Ascending aorta (tissue), 2 donors: ENCODE measurements around the gene PIEZO1. TPM values are rescaled to one million over a fixed set of nuclear protein-coding genes. Genes with fewer than 3 reads are reported as not detected.

Experiments used
- DNase-seq, 2 donors: peaks; one replicate each; pipeline ENCODE4 v3.0.0-alpha.2; 2019; ENCODE audit warnings: low spot score in 2 of 2
- H3K27ac ChIP-seq, 2 donors: fragments of 200-600 bp; sonication (generic); one replicate each; pipeline ENCODE4 v1.5.1; 2016 to 2017; ENCODE audit warnings: mild to moderate bottlenecking in 1 of 2
- H3K27me3 ChIP-seq: fragments of 200-600 bp; sonication (generic); one replicate; pipeline ENCODE4 v1.5.1; 2017
- H3K36me3 ChIP-seq, 2 donors: fragments of 200-600 bp; sonication (generic); one replicate each; pipeline ENCODE4 v1.5.1; 2016
- H3K4me1 ChIP-seq, 2 donors: fragments of 200-600 bp; sonication (generic); one replicate each; pipeline ENCODE4 v1.5.1; 2016 to 2017; ENCODE audit warnings: mild to moderate bottlenecking in 1 of 2
- H3K4me3 ChIP-seq, 2 donors: fragments of 200-600 bp; sonication (generic); one replicate each; pipeline ENCODE4 v1.5.1; 2016 to 2017; ENCODE audit warnings: mild to moderate bottlenecking in 1 of 2
- H3K9me3 ChIP-seq, 2 donors: fragments of 200-600 bp; sonication (generic); one replicate each; pipeline ENCODE4 v1.5.1; 2016
- CTCF ChIP-seq, 3 experiments: fragments of 200-600 bp in 2 of 3; fragments of 450-650 bp in 1 of 3; sonication (generic) in 2 of 3; IDR thresholded peaks; one replicate each; pipeline ENCODE4 v1.5.1; 2016 to 2019; ENCODE audit warnings: antibody characterized with exemption in 3 of 3, mild to moderate bottlenecking in 1 of 3, moderate library complexity in 1 of 3
- intact Hi-C: fragments of 100-400 bp; cut with DNase I; formaldehyde crosslinking; loops from one replicate; pipeline ENCODE4 v1.15.1; 2023
- total RNA-seq: library from RNA; depleted of rRNA; stranded (reverse); fragments of >200 nt; gene quantifications from one replicate; pipeline ENCODE4 v1.1.0, GENCODE V29; 2016

The PIEZO1 gene
- total RNA-seq, 1 donor from 2014 or later: 428 TPM

- Histone ChIP-seq H3K27ac (peak overlapping the region; percentile 18 to 31), H3K4me1 (peaks cover 9 to 24% of the 10 kb centered on the region in 2 donors), H3K36me3 (peaks cover 12 to 14% of the 10 kb centered on the region in 2 donors), H3K27me3 (no peaks in the 10 kb centered on the region), H3K4me3 (peak overlapping the region in 1 of 2 donors; percentile 6), H3K9me3 (no peaks in the 10 kb centered on the region)
- intact Hi-C loops: no loop called here
- no peak for DNase-seq
- TF ChIP-seq CTCF (IDR thresholded peaks at IDR 0.05): no peak
Measured at GRCh38 chr16:88703486-88704309, 81.3 kb downstream of the PIEZO1 start.

- peak overlapping the region; percentile 18 to 41 for H3K27ac ChIP-seq
- peaks cover 9 to 23% of the 10 kb centered on the region in 2 donors for H3K4me1 ChIP-seq
- H3K36me3 ChIP-seq: peaks cover 23 to 25% of the 10 kb centered on the region in 2 donors
- no peaks in the 10 kb centered on the region for H3K9me3 ChIP-seq
- H3K27me3 ChIP-seq: no peaks in the 10 kb centered on the region
- no peak for TF ChIP-seq CTCF (IDR thresholded peaks at IDR 0.05)
- peak overlapping the region in 1 of 2 donors; percentile 6 for H3K4me3 ChIP-seq
- intact Hi-C loops: no loop called here
- DNase-seq: no peak
Measured at GRCh38 chr16:88702371-88703210, 82.4 kb downstream of the PIEZO1 start.

GRCh38 chr16:88701581-88702370 lies 83.2 kb downstream of the PIEZO1 start:
- H3K9me3 ChIP-seq: no peaks in the 10 kb centered on the region
- DNase-seq: no peak
- peak overlapping the region in 1 of 2 donors; percentile 41 for H3K27ac ChIP-seq
- no peak for TF ChIP-seq CTCF (IDR thresholded peaks at IDR 0.05)
- peaks cover 31 to 33% of the 10 kb centered on the region in 2 donors for H3K36me3 ChIP-seq
- no peaks in the 10 kb centered on the region for H3K27me3 ChIP-seq
- peaks cover 9 to 15% of the 10 kb centered on the region in 2 donors for H3K4me1 ChIP-seq
- H3K4me3 ChIP-seq: peak overlapping the region in 1 of 2 donors; percentile 21
- intact Hi-C loops: no loop called here

DNA sequence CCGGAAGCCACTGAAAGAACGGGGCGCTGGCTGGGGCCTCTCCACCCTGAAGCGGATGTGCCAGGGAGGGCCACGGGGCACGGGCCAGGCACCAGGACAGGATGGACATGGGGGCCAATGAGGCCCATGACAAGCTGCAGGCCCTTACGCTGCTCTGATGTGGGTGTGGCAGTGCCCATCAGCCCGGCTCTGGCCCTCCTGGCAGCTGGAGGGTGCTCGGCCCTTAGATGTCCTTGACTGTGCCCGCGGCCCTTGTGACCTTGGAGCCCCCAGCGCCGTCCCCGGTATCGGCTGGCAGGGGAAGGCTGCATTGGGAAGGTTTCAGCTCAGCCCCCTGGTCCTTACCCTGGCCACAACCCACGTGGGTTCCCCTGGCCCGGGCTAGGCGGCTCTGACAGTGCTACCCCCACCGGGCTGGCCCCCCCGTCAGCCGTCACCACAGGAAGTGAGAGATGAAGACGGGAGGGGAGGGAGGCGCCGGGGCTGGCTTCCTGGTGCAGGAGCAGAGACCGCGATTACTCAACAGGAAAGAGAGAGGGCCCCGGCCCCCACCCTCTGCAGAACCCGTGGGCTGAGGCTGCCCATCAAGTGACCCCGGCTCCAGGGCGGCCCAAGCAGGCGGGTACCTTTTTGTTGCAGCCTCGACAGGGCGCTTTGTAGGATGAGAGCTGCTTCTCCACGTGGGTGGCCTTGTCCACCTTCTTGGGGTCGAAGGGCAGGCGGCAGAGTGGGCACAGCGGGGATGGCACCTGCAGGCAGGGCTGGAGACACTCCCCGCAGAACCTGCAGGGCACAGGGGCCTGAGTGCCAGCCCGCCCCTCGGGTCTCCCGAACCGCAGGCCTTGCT lies 84.2 kb downstream of the PIEZO1 start:
- Histone ChIP-seq H3K27ac (peak overlapping the region in 1 of 2 donors; percentile 41), H3K27me3 (no peaks in the 10 kb centered on the region), H3K36me3 (peaks cover 32 to 42% of the 10 kb centered on the region in 2 donors), H3K4me1 (peaks cover 9 to 12% of the 10 kb centered on the region in 2 donors), H3K4me3 (peak overlapping the region in 1 of 2 donors; percentile 21), H3K9me3 (no peaks in the 10 kb centered on the region)
- intact Hi-C loops: no loop called here
- no peak for TF ChIP-seq CTCF (IDR thresholded peaks at IDR 0.05)
- DNase-seq: peak; percentile 92 to 93
